B cell (primary cell): ENCODE results near the gene TRIM64C. TPM values are rescaled to one million over a fixed set of nuclear protein-coding genes. Genes with fewer than 3 reads are reported as not detected.
"Not testable (repeated sequence)": the region's sequence is repeated elsewhere in the genome, so short reads cannot be mapped to it uniquely, and the experiment has no call there.

Source experiments
- ATAC-seq: fragments of 200-7000 bp; cut with Tn5 transposase; one replicate; pipeline ENCODE4 v1.10.0; 2021; ENCODE audit warnings: low read depth, mild to moderate bottlenecking, moderate number of reproducible peaks, moderate library complexity
- CTCF ChIA-PET: fragments of 350-600 bp; sonication (Branson Sonifier 250); formaldehyde crosslinking; loops from one replicate; lab custom pipeline; 2021; ENCODE audit warnings: antibody characterized with exemption, inconsistent platforms; lab: Charles Lee
- POLR2A ChIA-PET: fragments of 350-600 bp; sonication (Branson Sonifier 250); formaldehyde crosslinking; loops from one replicate; lab custom pipeline; 2021; ENCODE audit warnings: antibody characterized with exemption; lab: Charles Lee
- DNase-seq: peaks from one replicate; pipeline ENCODE4 v3.0.0; 2013
- H2AFZ ChIP-seq: 2 replicates; pipeline ENCODE4 v1.6.1; 2012; ENCODE audit warnings: mild to moderate bottlenecking, low read depth, low read length; ENCODE audit not compliant: insufficient read depth, poor library complexity, severe bottlenecking
- H3K27ac ChIP-seq, 2 donors: 1 replicate in 1 of 2; 2 replicates in 1 of 2; pipeline ENCODE4 v1.5.1; 2012 to 2013; ENCODE audit warnings: low read length in 2 of 2, mild to moderate bottlenecking in 2 of 2, moderate library complexity in 1 of 2
- H3K27me3 ChIP-seq, 4 experiments: fragments of 200-600 bp in 1 of 4; sonication (generic) in 1 of 4; replicated peaks in 1 of 4; 1 replicate in 2 of 4; 2 replicates in 2 of 4; pipeline versions ENCODE4 v1.6.1 to v1.7.0; 2013 to 2016; ENCODE audit warnings: low read length in 3 of 4, mild to moderate bottlenecking in 2 of 4, mixed read lengths in 1 of 4, moderate library complexity in 1 of 4; ENCODE audit not compliant: insufficient read depth in 4 of 4, control insufficient read depth in 3 of 4; ENCODE audit errors: control extremely low read depth in 1 of 4
- H3K36me3 ChIP-seq, 2 experiments: replicated peaks in 1 of 2; 1 replicate in 1 of 2; 2 replicates in 1 of 2; pipeline versions ENCODE4 v1.6.1 to v1.7.1; 2013; ENCODE audit warnings: low read length in 1 of 2; ENCODE audit not compliant: insufficient read depth in 2 of 2, control insufficient read depth in 1 of 2; ENCODE audit errors: control extremely low read depth in 1 of 2, extremely low read depth in 1 of 2
- H3K4me1 ChIP-seq, 2 donors: fragments of 200-600 bp in 1 of 2; sonication (generic) in 1 of 2; 1 replicate in 1 of 2; 2 replicates in 1 of 2; pipeline versions ENCODE4 v1.5.1 to v1.6.1; 2013 to 2017; ENCODE audit warnings: low read length in 2 of 2; ENCODE audit not compliant: control insufficient read depth in 2 of 2, insufficient read depth in 2 of 2
- H3K4me2 ChIP-seq: replicated peaks from 2 replicates; pipeline ENCODE3; 2012; ENCODE audit warnings: mild to moderate bottlenecking, low read depth, low read length; ENCODE audit not compliant: poor library complexity, severe bottlenecking
- H3K4me3 ChIP-seq, 5 experiments: fragments of 200-600 bp in 1 of 5; sonication (generic) in 1 of 5; 1 replicate in 3 of 5; 2 replicates in 2 of 5; pipeline versions ENCODE4 v1.5.1 to v1.7.0; 2011 to 2016; ENCODE audit warnings: low read length in 4 of 5, mild to moderate bottlenecking in 4 of 5, low read depth in 2 of 5, control low read depth in 1 of 5, moderate library complexity in 1 of 5; ENCODE audit not compliant: insufficient read depth in 1 of 5; ENCODE audit errors: control extremely low read depth in 1 of 5, extremely low read depth in 1 of 5
- H3K79me2 ChIP-seq: fragments of 200-600 bp; sonication (generic); one replicate; pipeline ENCODE4 v1.6.0; 2016; ENCODE audit warnings: low read length; ENCODE audit not compliant: control insufficient read depth, insufficient read depth
- H3K9ac ChIP-seq: fragments of 200-600 bp; sonication (generic); 2 replicates; pipeline ENCODE4 v1.6.1; 2017; ENCODE audit warnings: mild to moderate bottlenecking, low read length, moderate library complexity
- H3K9me3 ChIP-seq, 3 donors: one replicate each; pipeline versions ENCODE4 v1.6.1 to v1.7.1; 2013; ENCODE audit warnings: low read length in 2 of 3; ENCODE audit not compliant: control insufficient read depth in 2 of 3, insufficient read depth in 1 of 3; ENCODE audit errors: control extremely low read depth in 1 of 3
- H4K20me1 ChIP-seq: 2 replicates; pipeline ENCODE4 v1.6.0; 2012; ENCODE audit warnings: mild to moderate bottlenecking, low read length; ENCODE audit not compliant: insufficient read depth, control insufficient read depth, poor library complexity, severe bottlenecking
- H3K27ac Mint-ChIP-seq: one replicate; pipeline ENCODE4 v1.8.0; 2021; ENCODE audit warnings: mixed read lengths
- H3K27me3 Mint-ChIP-seq: one replicate; pipeline ENCODE4 v1.8.0; 2021; ENCODE audit warnings: mixed read lengths
- H3K4me1 Mint-ChIP-seq: one replicate; pipeline ENCODE4 v1.8.0; 2021; ENCODE audit warnings: mixed read lengths
- H3K4me3 Mint-ChIP-seq: one replicate; pipeline ENCODE4 v1.8.0; 2021; ENCODE audit warnings: mixed read lengths
- H3K9me3 Mint-ChIP-seq: one replicate; pipeline ENCODE4 v1.8.0; 2022; ENCODE audit warnings: mixed read lengths; ENCODE audit not compliant: insufficient read depth
- WGBS: methylation state at CpG from one replicate; pipeline ENCODE4 v1.1.5; 2013; ENCODE audit warnings: missing lambda C conversion rate; ENCODE audit not compliant: insufficient coverage; 5-methylcytosine and 5-hydroxymethylcytosine counted together
- intact Hi-C: fragments of 100-400 bp; cut with micrococcal nuclease; formaldehyde crosslinking; loops from one replicate; pipeline ENCODE4 v1.10.0; 2022
- polyA plus RNA-seq: library from polyadenylated mRNA; depleted of rRNA; stranded (reverse); fragments of >200 nt; gene quantifications from 2 replicates; pipeline ENCODE4 v1.2.3, GENCODE V29; 2012
- small RNA-seq: library from RNA; depleted of rRNA; stranded (forward); fragments of <200 nt; gene quantifications from one replicate; pipeline ENCODE3, GENCODE V24; 2012; ENCODE audit warnings: low replicate concordance, low read depth; ENCODE audit not compliant: insufficient read length
- total RNA-seq, 2 donors: library from RNA; stranded (reverse); fragments of 120-200 nt in 1 of 2; gene quantifications; 1 replicate in 1 of 2; 2 replicates in 1 of 2; pipeline versions ENCODE4 v1.2.3 to v1.2.4, GENCODE V29; 2013 to 2022

Gene TRIM64C
- total and polyA plus RNA-seq, 2 donors (not counting 1 experiment from before 2014, with no cell fraction given) = not detected

- H3K79me2 ChIP-seq, H2AFZ ChIP-seq, H3K4me3 ChIP-seq, H3K9me3 Mint-ChIP-seq, intact Hi-C loops, H3K4me3 Mint-ChIP-seq, H3K4me1 ChIP-seq, H3K4me2 ChIP-seq, H3K4me1 Mint-ChIP-seq, H3K27ac Mint-ChIP-seq, H3K27me3 Mint-ChIP-seq, H3K36me3 ChIP-seq, DNase-seq, ATAC-seq, H3K27me3 ChIP-seq, CTCF ChIA-PET, H3K27ac ChIP-seq, POLR2A ChIA-PET, H3K9ac ChIP-seq, H4K20me1 ChIP-seq: not testable (repeated sequence)
- peaks cover 0 to 14% (median 0%) of the 10 kb centered on the region in 3 donors for H3K9me3 ChIP-seq
- WGBS = 61% methylated on average over 24 of the region's 28 CpGs
These were observed 10.7 kb downstream of the TRIM64C start for GRCh38 chr11:49048229-49048628.

GRCh38 chr11:49028523-49028922, 30.4 kb downstream of the TRIM64C start, which contains the start of gene TRIM49B:
Gene TRIM49B, plus strand, starts transcription at chr11:49028823. Its CDS starts 2,777 bp downstream, at chr11:49031600.
- H3K4me3 Mint-ChIP-seq, H4K20me1 ChIP-seq, ATAC-seq, H3K27me3 Mint-ChIP-seq, H3K9me3 ChIP-seq, H3K27me3 ChIP-seq, DNase-seq, H3K4me1 ChIP-seq, H3K4me3 ChIP-seq, H3K27ac Mint-ChIP-seq, H3K4me2 ChIP-seq, H3K36me3 ChIP-seq, H2AFZ ChIP-seq, H3K27ac ChIP-seq, H3K4me1 Mint-ChIP-seq, H3K9me3 Mint-ChIP-seq, H3K79me2 ChIP-seq, intact Hi-C loops, POLR2A ChIA-PET, CTCF ChIA-PET, H3K9ac ChIP-seq: not testable (repeated sequence)
- no CpG with 5 or more reads among the region's 2 CpGs for WGBS

Small RNA genes lying within 50 kb of the gene (small RNA-seq; reads per million reads assigned to genes)
- gene AC084851.1 = not detected

Other genes starting within 250 kb of the TRIM64C start
- not detected in 2 replicates for gene TRIM51G, start 75.2 kb downstream of the TRIM64C start, total RNA-seq
- not detected in 2 replicates for gene TRIM51G, start 75.2 kb downstream of the TRIM64C start, polyA plus RNA-seq
- not detected in 2 replicates for gene TRIM49B, start 30.3 kb downstream of the TRIM64C start, total RNA-seq
- gene TRIM49B, start 30.3 kb downstream of the TRIM64C start, polyA plus RNA-seq = not detected in 2 replicates
- gene FOLH1, start 149.5 kb upstream of the TRIM64C start, total RNA-seq = not detected in 2 replicates
- gene FOLH1, start 149.5 kb upstream of the TRIM64C start, polyA plus RNA-seq = not detected in 2 replicates